H9 (cell line): ENCODE measurements around the gene TGFBR2. TPM values are rescaled to one million over a fixed set of nuclear protein-coding genes. Genes with fewer than 3 reads are reported as not detected.

Source experiments
- DNase-seq: peaks from one replicate; pipeline ENCODE4 v3.0.0-alpha.2; 2017
- H2AFZ ChIP-seq: one replicate; pipeline ENCODE4 v1.6.1; 2013; ENCODE audit warnings: mild to moderate bottlenecking, low read length, control low read depth, moderate library complexity
- H2AK5ac ChIP-seq: 2 replicates; pipeline ENCODE4 v1.6.1; 2013; ENCODE audit warnings: low read length, control low read depth, mixed read lengths; ENCODE audit not compliant: insufficient read length
- H2BK120ac ChIP-seq: one replicate; pipeline ENCODE4 v1.6.1; 2013; ENCODE audit warnings: low read depth, mild to moderate bottlenecking, low read length, control low read depth, inconsistent platforms; ENCODE audit not compliant: poor library complexity, severe bottlenecking
- H2BK12ac ChIP-seq: 2 replicates; pipeline ENCODE4 v1.6.1; 2013; ENCODE audit warnings: low read length, control low read depth, mixed read lengths, low read depth; ENCODE audit not compliant: insufficient read length
- H2BK15ac ChIP-seq: 2 replicates; pipeline ENCODE4 v1.6.1; 2013; ENCODE audit warnings: low read depth, low read length, control low read depth
- H2BK20ac ChIP-seq: one replicate; pipeline ENCODE4 v1.6.1; 2013; ENCODE audit warnings: low read depth, mild to moderate bottlenecking, low read length, control low read depth, inconsistent platforms; ENCODE audit not compliant: poor library complexity, severe bottlenecking
- H2BK5ac ChIP-seq: 2 replicates; pipeline ENCODE4 v1.6.1; 2013; ENCODE audit warnings: low read length, control low read depth, mixed read lengths; ENCODE audit not compliant: insufficient read length
- H3K14ac ChIP-seq: 2 replicates; pipeline ENCODE4 v1.6.1; 2013; ENCODE audit warnings: low read length, control low read depth; ENCODE audit not compliant: insufficient read depth
- H3K18ac ChIP-seq: 2 replicates; pipeline ENCODE4 v1.6.1; 2013; ENCODE audit warnings: low read depth, mild to moderate bottlenecking, mixed read lengths, low read length, control low read depth; ENCODE audit not compliant: insufficient read length
- H3K23ac ChIP-seq: 2 replicates; pipeline ENCODE4 v1.6.1; 2013; ENCODE audit warnings: low read length, control low read depth, mixed read lengths, low read depth; ENCODE audit not compliant: insufficient read length
- H3K23me2 ChIP-seq: 2 replicates; pipeline ENCODE4 v1.6.1; 2013; ENCODE audit warnings: low read depth, mild to moderate bottlenecking, mixed read lengths, low read length, control low read depth; ENCODE audit not compliant: insufficient read length, poor library complexity, severe bottlenecking
- H3K27ac ChIP-seq: 2 replicates; pipeline ENCODE4 v1.5.1; 2013; ENCODE audit warnings: low read length, control low read depth, mixed read lengths, low read depth; ENCODE audit not compliant: insufficient read length
- H3K27me3 ChIP-seq: 2 replicates; pipeline ENCODE4 v1.6.1; 2013; ENCODE audit warnings: low read length, control low read depth, inconsistent platforms; ENCODE audit not compliant: insufficient read depth
- H3K4ac ChIP-seq: 2 replicates; pipeline ENCODE4 v1.6.1; 2013; ENCODE audit warnings: low read depth, mild to moderate bottlenecking, control low read depth, inconsistent platforms, low read length, moderate library complexity
- H3K4me1 ChIP-seq: 2 replicates; pipeline ENCODE4 v1.6.1; 2013; ENCODE audit warnings: low read length, control low read depth, inconsistent platforms; ENCODE audit not compliant: insufficient read depth
- H3K4me2 ChIP-seq: 2 replicates; pipeline ENCODE4 v1.6.1; 2013; ENCODE audit warnings: low read length, control low read depth, mixed read lengths; ENCODE audit not compliant: insufficient read length, insufficient read depth
- H3K56ac ChIP-seq: 2 replicates; pipeline ENCODE4 v1.6.1; 2013; ENCODE audit warnings: low read depth, mild to moderate bottlenecking, mixed read lengths, low read length, control low read depth; ENCODE audit not compliant: insufficient read length
- H3K79me1 ChIP-seq: 2 replicates; pipeline ENCODE4 v1.6.1; 2013; ENCODE audit warnings: low read depth, mild to moderate bottlenecking, moderate library complexity, low read length, control low read depth, inconsistent platforms; ENCODE audit not compliant: insufficient read depth, poor library complexity, severe bottlenecking
- H3K79me2 ChIP-seq: 2 replicates; pipeline ENCODE4 v1.6.1; 2013; ENCODE audit warnings: low read length, control low read depth, inconsistent platforms; ENCODE audit not compliant: insufficient read depth
- H3K9ac ChIP-seq: 2 replicates; pipeline ENCODE4 v1.6.1; 2013; ENCODE audit warnings: low read length, control low read depth, mixed read lengths; ENCODE audit not compliant: insufficient read length; ENCODE audit errors: extremely low read depth
- H3K9me3 ChIP-seq: one replicate; pipeline ENCODE4 v1.6.1; 2013; ENCODE audit warnings: low read depth, low read length, inconsistent platforms; ENCODE audit not compliant: control insufficient read depth
- H3T11ph ChIP-seq: one replicate; pipeline ENCODE4 v1.6.1; 2013; ENCODE audit warnings: mild to moderate bottlenecking, low read length, control low read depth, inconsistent platforms
- H4K20me1 ChIP-seq: one replicate; pipeline ENCODE4 v1.6.1; 2013; ENCODE audit not compliant: control insufficient read depth, insufficient read length, insufficient read depth
- H4K5ac ChIP-seq: 2 replicates; pipeline ENCODE4 v1.6.1; 2013; ENCODE audit warnings: low read depth, mild to moderate bottlenecking, mixed read lengths, low read length, control low read depth; ENCODE audit not compliant: insufficient read length
- H4K8ac ChIP-seq: replicated peaks from 2 replicates; pipeline ENCODE4 v1.6.1; 2013; ENCODE audit warnings: low read length, control low read depth, mixed read lengths, low read depth; ENCODE audit not compliant: insufficient read length
- H4K91ac ChIP-seq: 2 replicates; pipeline ENCODE4 v1.6.1; 2013; ENCODE audit warnings: low read depth, mild to moderate bottlenecking, moderate library complexity, mixed read lengths, low read length, control low read depth; ENCODE audit not compliant: insufficient read length
- H3K27ac Mint-ChIP-seq, 3 experiments: 2 replicates in 2 of 3; 3 replicates in 1 of 3; pipeline ENCODE4 v1.8.0; 2020 to 2021; ENCODE audit warnings: mixed read lengths in 3 of 3, mild to moderate bottlenecking in 1 of 3, moderate library complexity in 1 of 3
- H3K27me3 Mint-ChIP-seq: 2 replicates; pipeline ENCODE4 v1.8.0; 2021; ENCODE audit warnings: low read depth, mild to moderate bottlenecking, moderate library complexity, mixed read lengths
- H3K36me3 Mint-ChIP-seq, 3 experiments: 2 replicates in 2 of 3; 3 replicates in 1 of 3; pipeline ENCODE4 v1.8.0; 2020 to 2021; ENCODE audit warnings: low read depth in 3 of 3, mixed read lengths in 3 of 3; ENCODE audit not compliant: insufficient read depth in 1 of 3
- H3K4me1 Mint-ChIP-seq, 2 experiments: 2 replicates each; pipeline ENCODE4 v1.8.0; 2020; ENCODE audit warnings: mixed read lengths in 2 of 2
- H3K4me3 Mint-ChIP-seq, 2 experiments: 2 replicates in 1 of 2; 3 replicates in 1 of 2; pipeline ENCODE4 v1.8.0; 2020 to 2021; ENCODE audit warnings: mild to moderate bottlenecking in 2 of 2, mixed read lengths in 2 of 2, moderate library complexity in 1 of 2
- H3K9me3 Mint-ChIP-seq, 2 experiments: 2 replicates in 1 of 2; 3 replicates in 1 of 2; pipeline ENCODE4 v1.8.0; 2020; ENCODE audit warnings: mild to moderate bottlenecking in 2 of 2, mixed read lengths in 2 of 2, moderate library complexity in 1 of 2
- WGBS: extraction: QIAGEN DNeasy Blood & Tissue Kit; methylation state at CpG from one replicate; pipeline ENCODE4 v1.1.7; 2013; ENCODE audit warnings: missing lambda C conversion rate, low lambda C conversion rate, mixed read lengths; ENCODE audit not compliant: insufficient read length; ENCODE audit errors: extremely low coverage; 5-methylcytosine and 5-hydroxymethylcytosine counted together
- total RNA-seq: library from RNA; stranded (reverse); gene quantifications from 2 replicates; pipeline ENCODE4 v1.2.1, GENCODE V29; 2021
- TF ChIP-seq, protein P1 (sequence below): fragments of 200-600 bp; sonication (generic); conservative IDR thresholded peaks from 3 replicates; pipeline ENCODE4 v1.8.0; 2021; ENCODE audit warnings: antibody characterized with exemption, mild to moderate bottlenecking

Gene TGFBR2
- total RNA-seq, 1 experiment from 2014 or later: 10.6 TPM

DNA sequence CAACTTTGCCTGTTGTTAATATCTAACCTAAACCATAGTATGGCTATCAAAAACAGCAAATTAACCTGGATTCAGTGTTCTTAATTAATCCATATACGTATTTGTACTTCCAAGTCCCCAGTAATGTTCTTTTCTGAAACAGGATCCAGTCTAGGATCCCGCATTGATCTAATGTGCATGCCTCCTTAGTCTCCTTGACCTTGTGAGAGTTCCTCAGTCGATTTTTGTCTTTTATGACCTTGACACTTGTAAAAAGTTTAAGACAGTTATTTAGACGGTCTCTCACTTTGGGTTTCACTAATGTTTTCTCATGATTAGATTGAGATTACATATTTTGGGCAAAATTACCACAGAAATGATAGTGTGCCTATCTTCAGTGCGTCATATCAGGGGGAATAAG, 69.4 kb downstream of the TGFBR2 start:
- 0 out of 2 replicates have a peak, but pooled peaks cover 2% of the 10 kb centered on the region for H3K79me2 ChIP-seq
- H3K4ac ChIP-seq: no peak overlapping the region
- no peak overlapping the region for H4K8ac ChIP-seq
- DNase-seq: no peak
- H2BK12ac ChIP-seq: no peak overlapping the region
- no peaks in the 10 kb centered on the region for H3K79me1 ChIP-seq
- no peak overlapping the region for H3T11ph ChIP-seq
- no peak overlapping the region for H2BK20ac ChIP-seq
- H2BK15ac ChIP-seq: no peak overlapping the region
- H3K9me3 Mint-ChIP-seq: no peaks in the 10 kb centered on the region
- H3K9me3 ChIP-seq: no peaks in the 10 kb centered on the region
- peaks cover 38 to 69% (median 53%) of the 10 kb centered on the region in 3 experiments; a peak in 6 of 7 replicates for H3K36me3 Mint-ChIP-seq
- no peaks in the 10 kb centered on the region for H3K23me2 ChIP-seq
- no peak overlapping the region for H3K14ac ChIP-seq
- H3K9ac ChIP-seq: no peak overlapping the region
- no peak overlapping the region for H3K23ac ChIP-seq
- H3K27ac ChIP-seq: no peak overlapping the region
- no peaks in the 10 kb centered on the region for H3K4me1 ChIP-seq
- no peak overlapping the region for H3K4me2 ChIP-seq
- no peak overlapping the region for H3K56ac ChIP-seq
- H4K20me1 ChIP-seq: no peaks in the 10 kb centered on the region
- H2AFZ ChIP-seq: no peak overlapping the region
- no peak overlapping the region for H2BK120ac ChIP-seq
- H3K27me3 ChIP-seq: no peaks in the 10 kb centered on the region
- WGBS: no CpG with 5 or more reads among the region's 5 CpGs
- H3K27ac Mint-ChIP-seq: no peak overlapping the region
- H2BK5ac ChIP-seq: no peak overlapping the region
- no peaks in the 10 kb centered on the region for H3K27me3 Mint-ChIP-seq
- H4K5ac ChIP-seq: no peak overlapping the region
- H3K4me1 Mint-ChIP-seq: peaks cover 9 to 14% of the 10 kb centered on the region in 2 experiments
- no peak overlapping the region for H4K91ac ChIP-seq
- TF ChIP-seq, protein P1, sequence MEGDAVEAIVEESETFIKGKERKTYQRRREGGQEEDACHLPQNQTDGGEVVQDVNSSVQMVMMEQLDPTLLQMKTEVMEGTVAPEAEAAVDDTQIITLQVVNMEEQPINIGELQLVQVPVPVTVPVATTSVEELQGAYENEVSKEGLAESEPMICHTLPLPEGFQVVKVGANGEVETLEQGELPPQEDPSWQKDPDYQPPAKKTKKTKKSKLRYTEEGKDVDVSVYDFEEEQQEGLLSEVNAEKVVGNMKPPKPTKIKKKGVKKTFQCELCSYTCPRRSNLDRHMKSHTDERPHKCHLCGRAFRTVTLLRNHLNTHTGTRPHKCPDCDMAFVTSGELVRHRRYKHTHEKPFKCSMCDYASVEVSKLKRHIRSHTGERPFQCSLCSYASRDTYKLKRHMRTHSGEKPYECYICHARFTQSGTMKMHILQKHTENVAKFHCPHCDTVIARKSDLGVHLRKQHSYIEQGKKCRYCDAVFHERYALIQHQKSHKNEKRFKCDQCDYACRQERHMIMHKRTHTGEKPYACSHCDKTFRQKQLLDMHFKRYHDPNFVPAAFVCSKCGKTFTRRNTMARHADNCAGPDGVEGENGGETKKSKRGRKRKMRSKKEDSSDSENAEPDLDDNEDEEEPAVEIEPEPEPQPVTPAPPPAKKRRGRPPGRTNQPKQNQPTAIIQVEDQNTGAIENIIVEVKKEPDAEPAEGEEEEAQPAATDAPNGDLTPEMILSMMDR: no peak
- H3K18ac ChIP-seq: no peak overlapping the region
- H3K4me3 Mint-ChIP-seq: no peak overlapping the region
- no peak overlapping the region for H2AK5ac ChIP-seq
